Activated CD8-positive, alpha-beta memory T cell treated with anti-CD3 and anti-CD28 coated beads, Interleukin-2, amount 50 U/mL, for 4 hours (primary cell): ENCODE measurements around the gene SLC38A4.
"Not testable (repeated sequence)": the region's sequence is repeated elsewhere in the genome, so short reads cannot be mapped to it uniquely, and the experiment has no call there.

Experiments
- DNase-seq: peaks from one replicate; pipeline ENCODE4 v3.0.0-alpha.2; 2020

SLC38A4 gene

GRCh38 chr12:46774322-46774633 lies 51.5 kb downstream of the SLC38A4 start:
- DNase-seq: no peak

DNA sequence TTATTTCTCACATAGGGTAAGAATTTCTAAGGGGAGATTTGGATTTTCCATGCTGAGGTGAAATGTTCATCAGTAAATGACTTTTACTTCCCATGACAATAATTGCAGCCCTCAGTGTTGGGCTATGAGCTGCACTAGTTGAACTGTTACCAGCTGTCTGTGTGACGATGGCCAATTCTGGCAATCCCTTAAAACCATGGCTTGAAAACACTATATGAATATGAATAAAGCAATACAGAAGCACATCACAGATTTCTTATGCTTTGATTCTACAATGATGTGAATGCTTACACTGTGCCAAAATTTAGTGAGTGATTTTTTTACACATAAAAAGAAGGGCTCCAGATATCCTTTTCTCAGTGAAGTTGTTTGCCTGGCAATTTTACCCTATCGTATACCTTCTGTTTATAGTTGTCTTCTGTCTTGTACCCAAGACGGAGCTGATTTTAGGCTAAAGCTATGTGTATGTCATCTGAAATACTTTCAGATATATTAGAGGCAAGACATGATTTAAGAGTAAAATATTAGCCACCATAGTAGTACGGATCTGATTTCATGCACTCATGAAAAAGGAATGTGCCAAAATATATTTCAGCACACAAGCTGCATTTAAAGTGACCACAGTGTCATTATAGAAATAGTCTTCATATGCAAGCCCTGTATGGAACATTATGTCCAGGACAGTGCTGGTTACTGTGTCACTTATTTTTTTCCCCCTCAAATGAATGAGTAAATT lies 52.0 kb downstream of the SLC38A4 start:
- DNase-seq: no peak

- no peak for DNase-seq
Observed at GRCh38 chr12:46771268-46771827, 54.4 kb downstream of the SLC38A4 start.

GRCh38 chr12:46770501-46771183 lies 55.2 kb downstream of the SLC38A4 start:
- no peak for DNase-seq

DNA sequence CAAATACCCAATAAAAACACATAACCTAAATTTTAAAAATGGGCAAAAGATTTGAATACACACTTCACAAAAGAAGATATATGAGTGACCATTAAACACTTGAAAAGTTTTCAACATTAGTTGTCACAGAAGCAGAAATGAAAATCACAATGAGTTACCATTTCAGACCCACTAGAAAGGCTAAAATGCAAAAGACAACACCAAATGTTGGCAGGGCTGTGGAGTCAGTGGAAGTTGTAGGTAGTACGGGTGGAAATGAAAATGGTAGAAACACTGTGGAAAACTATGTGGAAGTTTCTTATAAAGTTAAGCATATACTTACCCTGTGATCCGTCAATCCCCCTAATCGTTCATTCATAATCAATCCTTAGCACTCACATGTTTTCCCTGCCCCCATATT lies 61.8 kb downstream of the SLC38A4 start:
- no peak for DNase-seq

DNA sequence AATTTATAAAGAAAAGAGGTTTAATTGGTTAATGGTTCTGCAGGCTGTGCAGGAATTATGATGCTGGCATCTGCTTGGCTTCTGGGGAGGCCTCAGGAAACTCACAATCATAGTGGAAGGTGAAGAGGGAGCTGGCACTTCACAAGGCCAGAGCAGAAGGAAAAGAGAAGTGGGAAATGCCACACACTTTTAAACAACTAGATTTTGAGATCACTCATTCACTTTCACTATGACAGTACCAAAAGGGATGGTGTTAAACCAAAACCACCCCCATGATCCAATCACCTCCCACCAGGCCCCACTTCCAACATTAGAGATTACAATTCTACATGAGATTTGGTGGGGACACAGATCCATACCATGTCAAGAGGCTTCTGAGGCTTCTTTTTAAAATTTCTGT lies 62.6 kb downstream of the SLC38A4 start:
- DNase-seq: no peak

GRCh38 chr12:46754550-46754949 lies 71.2 kb downstream of the SLC38A4 start:
- no peak for DNase-seq

DNA sequence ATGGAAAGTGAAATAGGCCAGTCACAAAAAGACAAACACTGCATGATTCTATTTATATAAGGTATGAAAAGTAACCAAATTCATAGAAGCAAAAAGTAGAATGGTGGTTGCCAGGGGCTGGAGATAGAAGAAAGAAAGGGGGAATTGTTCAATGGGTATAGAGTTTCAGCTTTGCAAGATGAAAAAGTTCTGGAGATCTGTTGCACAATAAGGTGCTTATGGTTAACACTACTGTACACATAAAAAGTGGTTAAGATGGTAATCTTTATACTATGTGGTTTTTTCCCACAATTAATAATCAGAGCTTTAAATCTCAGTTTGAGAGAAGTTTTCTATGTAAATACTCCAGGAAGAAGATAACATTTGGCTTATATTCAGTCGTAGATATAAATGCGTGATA lies 73.4 kb downstream of the SLC38A4 start:
- no peak for DNase-seq

DNA sequence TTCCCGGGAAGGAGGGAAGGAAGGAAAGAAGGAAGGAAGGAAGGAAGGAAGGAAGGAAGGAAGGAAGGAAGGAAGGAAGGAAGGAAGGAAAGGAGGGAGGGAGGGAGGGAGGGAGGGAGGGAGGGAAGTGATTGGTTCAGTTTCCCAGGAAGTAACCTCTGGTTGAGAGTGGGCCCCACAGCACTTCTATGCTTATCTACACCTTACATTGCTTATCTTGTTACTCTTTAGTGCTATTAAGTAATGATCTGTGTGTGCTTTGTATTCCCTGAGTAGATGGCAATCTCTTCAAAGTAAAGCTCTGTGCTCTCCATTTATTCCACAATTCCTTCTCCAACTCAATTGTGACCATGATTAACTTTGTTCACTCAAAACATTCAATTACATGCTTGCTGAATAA lies 74.6 kb downstream of the SLC38A4 start:
- no peak for DNase-seq

GRCh38 chr12:46749322-46749721 lies 76.5 kb downstream of the SLC38A4 start:
- DNase-seq: no peak

DNA sequence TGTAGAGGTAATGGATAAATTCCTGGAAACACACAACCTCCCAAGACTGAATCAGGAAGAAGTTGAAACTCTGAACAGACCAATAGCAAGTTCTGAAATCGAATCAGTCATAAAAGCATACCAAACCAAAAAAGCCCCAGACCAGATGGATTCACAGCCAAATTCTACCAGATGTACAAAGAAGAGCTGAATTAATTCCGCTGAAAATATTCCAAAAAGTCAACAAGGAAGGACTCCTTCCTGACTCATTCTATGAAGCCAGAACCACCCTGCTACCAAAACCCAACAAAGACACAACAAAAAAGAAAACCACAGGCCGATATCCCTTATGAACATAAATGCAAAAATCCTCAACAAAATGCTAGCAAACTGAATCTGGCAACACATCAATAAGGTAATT lies 81.5 kb downstream of the SLC38A4 start:
- no peak for DNase-seq

GRCh38 chr12:46743456-46743855 lies 82.3 kb downstream of the SLC38A4 start:
- no peak for DNase-seq

DNA sequence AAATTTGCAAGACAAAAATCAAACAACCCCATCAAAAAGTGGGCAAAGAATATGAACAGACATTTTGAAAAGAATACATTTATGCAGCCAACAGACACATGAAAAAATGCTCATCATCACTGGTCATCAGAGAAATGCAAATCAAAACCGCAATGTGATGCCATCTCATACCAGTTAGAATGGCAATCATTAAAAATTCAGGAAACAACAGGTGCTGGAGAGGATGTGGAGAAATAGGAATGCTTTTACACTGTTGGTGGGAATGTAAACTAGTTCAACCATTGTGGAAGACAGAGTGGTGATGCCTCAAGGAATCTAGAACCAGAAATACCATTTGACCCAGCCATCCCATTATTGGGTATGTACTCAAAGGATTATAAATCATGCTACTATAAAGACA lies 83.5 kb downstream of the SLC38A4 start:
- not testable (repeated sequence) for DNase-seq

- no peak for DNase-seq
Observed at GRCh38 chr12:46725332-46725731, 100.5 kb downstream of the SLC38A4 start.

DNA sequence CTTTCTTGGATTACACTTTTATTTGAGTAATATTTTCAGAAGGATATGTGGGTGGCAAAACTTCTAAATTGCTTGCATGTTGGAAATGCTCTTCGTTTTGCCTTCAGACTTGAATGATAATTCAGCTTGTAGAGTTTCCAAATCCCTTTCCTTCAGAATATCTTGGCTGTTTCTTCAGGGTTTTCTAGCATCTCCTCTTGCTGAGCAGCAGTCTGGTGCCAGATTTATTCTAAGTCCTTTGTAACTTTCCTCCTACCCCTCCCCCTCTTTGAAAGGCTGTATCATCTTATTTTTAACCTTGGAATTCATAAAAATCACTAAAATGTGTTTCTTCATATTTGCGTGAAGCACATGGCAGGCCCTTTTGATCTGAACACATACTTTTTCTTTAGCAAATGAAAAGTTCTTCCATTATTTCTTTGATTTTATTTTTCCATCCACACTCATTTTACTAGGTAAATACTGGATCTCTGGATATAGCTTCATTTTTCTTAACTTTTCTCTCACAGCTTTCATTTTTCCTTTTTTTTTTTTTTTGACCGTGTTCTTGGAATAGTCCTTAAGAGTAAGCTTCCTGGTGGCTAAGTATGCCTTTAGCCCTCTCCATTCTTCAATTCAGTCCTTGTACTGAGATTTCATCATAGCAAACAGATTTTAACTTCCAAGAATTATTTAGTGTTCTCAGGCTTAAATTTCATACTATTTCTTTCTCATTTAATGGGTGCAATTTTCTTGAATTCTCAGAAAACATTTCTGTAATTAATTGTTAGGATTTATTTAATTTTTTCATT lies 102.0 kb downstream of the SLC38A4 start:
- no peak for DNase-seq

GRCh38 chr12:46722394-46723185 lies 103.2 kb downstream of the SLC38A4 start:
- no peak for DNase-seq

- no peak for DNase-seq
Observed at GRCh38 chr12:46718495-46718894, 107.3 kb downstream of the SLC38A4 start.

DNA sequence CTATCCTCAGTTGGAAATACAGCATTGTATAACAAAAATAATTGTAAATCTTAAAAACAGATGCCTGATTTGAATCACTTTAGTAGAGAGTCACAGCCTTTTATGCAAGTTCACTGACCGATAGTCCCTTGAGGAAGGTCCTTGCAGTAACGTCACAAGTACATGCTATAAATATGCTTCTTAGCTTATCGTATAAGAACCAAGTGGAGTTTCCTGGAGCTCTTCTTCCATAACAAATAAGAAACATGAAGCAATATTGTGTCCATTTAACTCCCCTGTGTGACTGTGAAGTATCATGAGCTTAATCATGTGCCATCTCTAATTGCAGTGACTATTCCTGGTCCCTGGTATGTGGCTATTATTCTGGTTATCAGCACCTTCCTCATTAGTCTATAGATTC lies 107.9 kb downstream of the SLC38A4 start:
- no peak for DNase-seq

DNA sequence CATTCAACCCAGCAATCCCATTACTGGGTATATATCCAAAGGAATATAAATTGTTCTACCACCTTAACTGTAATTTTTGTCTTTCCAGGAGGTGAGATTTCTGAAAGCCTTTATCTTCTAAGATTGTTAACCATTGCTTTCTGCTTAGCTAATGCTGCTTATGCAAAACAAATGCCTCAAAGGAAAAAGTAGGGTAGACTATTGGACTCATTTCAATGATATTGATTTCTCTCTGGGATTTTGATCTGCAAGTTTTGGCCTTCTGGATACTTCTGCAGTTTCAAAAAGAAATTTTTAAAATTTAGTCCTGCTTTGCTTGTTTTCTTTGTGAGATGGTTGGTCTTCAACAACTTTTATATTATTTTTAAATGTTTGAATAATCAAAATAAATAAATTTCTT lies 108.6 kb downstream of the SLC38A4 start:
- DNase-seq: no peak
